GM18951 (cell line): ENCODE measurements around the gene RPS16.

Experiments used
- POLR2A ChIP-seq: IDR thresholded peaks from 4 replicates; pipeline ENCODE4 v1.6.1; 2011; ENCODE audit warnings: mild to moderate bottlenecking; ENCODE audit not compliant: insufficient read length, insufficient read depth; ENCODE audit errors: extremely low read depth
- in situ Hi-C: fragments of 300-500 bp; cut with MboI; formaldehyde crosslinking; loops from one replicate; pipeline ENCODE4 v1.12.0; 2022; ENCODE audit warnings: low sequenced_read_pairs, mixed read lengths, inconsistent platforms; ENCODE audit not compliant: unreplicated experiment

RPS16 gene

DNA sequence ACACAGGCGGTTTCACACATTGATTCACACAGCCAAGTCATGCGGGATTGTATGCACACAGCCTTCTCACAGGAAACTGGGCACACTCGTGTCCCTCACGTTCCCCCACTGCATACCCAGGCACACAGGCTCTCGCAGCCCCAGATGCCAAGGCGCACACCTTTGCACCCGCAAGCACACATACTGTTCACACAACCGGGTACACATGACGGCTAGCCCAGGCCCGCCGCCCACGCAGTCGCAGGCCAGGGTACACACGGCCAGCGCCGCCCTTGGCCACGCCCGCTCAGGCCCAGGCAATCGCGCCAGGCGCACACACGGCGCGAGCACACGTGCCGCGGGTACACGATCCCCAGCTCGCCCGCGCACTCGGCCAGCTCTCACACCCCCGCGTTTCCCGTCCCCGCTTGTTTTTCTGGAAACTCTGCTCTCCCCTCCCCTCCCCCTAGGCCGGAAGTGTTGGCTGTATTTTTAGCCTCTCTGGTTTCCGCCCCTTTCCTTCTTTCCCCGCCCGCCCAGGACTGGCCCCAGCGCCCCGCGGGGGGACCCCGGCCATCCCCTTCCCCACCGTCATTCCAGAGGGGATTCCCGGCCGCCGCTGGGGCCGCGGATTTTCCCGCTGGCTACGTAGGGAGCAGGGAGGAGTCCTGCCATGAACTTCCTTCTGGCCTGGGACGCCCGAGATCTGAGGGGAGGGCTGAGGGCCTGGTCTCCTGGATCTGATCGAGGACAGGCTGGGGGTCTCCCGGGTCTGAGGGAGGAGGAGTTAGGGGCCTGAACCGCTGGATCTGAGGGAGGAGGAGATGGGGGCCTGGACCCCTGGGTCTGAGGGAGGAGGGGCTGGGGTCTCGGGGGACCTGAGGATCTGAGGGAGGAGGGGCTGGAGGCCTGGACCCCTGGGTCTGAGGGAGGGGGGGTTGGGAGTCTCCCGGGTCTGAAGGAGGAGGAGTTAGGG, 33.1 kb downstream of the RPS16 start:
- in situ Hi-C loops = no loop called here

DNA sequence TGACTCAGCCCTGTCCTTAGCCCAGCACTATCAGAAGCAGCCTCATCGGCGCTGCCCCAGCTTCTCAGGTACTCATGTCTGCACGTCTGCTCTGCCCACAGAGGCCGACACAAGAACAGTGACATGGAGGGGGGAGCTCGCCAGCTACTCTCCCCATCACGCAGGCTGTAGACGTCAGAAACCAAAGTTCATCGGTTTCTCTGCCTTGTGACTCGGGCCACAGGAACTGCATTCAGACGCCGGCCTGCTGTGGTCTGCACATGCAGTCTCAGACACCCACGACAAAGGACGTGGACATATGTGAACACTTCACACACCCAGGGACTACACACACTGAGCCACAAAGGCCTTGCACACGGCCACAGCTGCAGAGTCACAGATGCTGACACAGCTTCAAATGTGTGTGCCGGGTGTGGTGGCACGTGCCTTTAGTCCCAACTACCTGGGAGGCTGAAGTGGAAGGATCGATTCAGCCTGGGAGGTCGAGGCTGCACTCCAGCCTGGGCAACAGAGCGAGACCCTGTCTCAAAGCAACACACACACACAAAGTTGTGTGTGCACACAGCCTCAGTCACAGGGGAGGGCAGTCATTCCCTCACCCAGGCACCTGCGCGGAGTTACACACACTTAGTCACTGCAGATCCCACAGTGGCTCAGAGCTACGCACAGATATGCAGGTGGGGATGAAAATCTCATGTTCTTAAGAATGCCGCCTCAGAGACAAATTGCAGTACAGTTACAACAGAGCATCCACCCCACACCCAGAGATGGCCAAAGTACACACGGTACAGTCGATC, 34.0 kb downstream of the RPS16 start:
- in situ Hi-C loops = no loop called here
- peak; percentile 46 for TF ChIP-seq POLR2A

More for the DNA sequence above, 33.1 kb downstream of the RPS16 start:
- peak; percentile 57 for TF ChIP-seq POLR2A

DNA sequence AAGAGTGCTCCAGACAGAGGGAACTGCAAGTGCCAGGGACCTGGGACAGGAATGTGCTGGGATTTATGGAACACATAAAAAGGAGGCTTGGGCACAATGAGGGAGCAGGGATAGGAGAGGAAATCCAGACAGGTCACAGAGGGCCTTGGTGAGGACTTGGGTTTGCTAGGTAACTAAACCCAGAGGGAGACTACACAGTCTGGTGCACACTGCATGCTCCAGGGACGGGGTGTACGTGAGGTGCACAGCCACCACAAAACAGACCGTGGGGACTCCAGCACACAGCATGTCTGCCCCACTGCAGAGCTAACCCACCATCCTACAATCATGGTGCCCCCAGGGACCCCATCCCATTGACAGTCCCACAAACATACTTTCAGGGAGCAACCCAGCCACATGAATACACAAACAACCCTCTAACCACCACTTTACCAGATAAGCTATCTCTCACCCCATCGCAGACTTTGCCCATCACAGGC, 34.6 kb downstream of the RPS16 start:
- in situ Hi-C loops = no loop called here
- no peak for TF ChIP-seq POLR2A

DNA sequence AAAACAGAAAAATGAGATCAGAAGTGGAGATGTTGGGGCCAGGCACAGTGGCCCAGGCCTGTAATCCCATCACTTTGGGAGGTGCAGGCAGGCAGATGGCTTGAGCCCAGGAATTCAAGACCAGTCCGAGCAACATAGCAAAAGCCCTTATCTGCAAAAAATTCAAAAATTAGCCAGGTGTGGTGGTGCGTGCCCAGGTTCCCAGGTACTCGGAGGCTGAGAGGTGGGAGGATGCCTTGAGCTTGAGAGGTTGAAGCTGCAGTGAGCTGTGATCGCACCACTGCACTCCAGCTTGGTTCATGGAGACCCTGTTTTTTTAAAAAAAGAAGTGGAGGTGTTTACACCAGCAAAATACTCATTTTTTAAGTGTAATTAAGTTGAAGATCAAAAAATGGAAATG, 35.7 kb downstream of the RPS16 start:
- in situ Hi-C loops = no loop called here
- TF ChIP-seq POLR2A = peak; percentile 14

DNA sequence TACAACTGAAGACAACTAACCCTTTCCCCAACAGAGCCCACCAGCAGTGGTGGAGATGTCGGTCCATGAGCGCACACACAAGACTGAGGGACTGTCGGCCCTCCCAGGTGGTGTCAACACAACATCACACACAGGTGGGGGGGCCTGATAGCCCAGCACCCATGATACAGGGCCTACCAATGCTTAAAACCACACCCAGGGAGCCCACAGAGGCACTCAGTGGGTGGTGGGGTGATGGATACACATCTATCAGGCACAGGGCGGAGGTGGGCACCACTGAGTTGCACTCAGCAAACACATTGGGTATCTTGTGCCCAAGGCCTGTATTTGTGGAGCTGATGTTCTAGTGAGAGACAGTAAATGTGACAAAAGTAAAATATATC, 36.1 kb downstream of the RPS16 start:
- in situ Hi-C loops = no loop called here
- TF ChIP-seq POLR2A = peak; percentile 20

DNA sequence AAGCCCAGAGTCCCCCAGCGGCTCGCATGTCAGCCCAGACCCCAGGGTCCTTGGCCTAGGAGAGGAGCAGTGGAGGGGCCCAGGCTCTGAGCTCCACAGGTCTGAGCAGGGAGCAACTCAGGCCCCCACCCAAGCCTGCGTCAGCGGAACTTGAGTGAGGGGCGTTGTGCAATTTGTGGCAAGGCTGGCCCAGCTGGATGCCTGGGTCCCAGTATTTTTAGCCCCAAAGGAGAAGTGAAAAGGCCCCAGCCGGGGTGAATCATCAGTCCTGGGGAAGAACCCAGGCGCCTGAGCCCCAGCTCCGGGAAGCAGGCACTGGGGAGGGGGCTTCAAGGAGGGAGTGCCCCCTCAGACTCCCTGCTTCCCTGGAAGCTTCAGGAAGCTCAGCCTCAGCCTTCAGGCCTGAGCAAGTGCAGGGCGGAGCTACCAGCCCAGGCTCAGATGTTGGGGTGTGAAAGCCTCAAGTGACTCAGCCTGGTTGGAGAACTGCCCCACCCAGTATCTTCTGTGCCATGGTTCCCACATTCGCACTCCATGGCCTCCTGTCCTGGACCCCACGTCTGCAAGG, 37.4 kb downstream of the RPS16 start:
- TF ChIP-seq POLR2A = peak; percentile 24
- in situ Hi-C loops = no loop called here

DNA sequence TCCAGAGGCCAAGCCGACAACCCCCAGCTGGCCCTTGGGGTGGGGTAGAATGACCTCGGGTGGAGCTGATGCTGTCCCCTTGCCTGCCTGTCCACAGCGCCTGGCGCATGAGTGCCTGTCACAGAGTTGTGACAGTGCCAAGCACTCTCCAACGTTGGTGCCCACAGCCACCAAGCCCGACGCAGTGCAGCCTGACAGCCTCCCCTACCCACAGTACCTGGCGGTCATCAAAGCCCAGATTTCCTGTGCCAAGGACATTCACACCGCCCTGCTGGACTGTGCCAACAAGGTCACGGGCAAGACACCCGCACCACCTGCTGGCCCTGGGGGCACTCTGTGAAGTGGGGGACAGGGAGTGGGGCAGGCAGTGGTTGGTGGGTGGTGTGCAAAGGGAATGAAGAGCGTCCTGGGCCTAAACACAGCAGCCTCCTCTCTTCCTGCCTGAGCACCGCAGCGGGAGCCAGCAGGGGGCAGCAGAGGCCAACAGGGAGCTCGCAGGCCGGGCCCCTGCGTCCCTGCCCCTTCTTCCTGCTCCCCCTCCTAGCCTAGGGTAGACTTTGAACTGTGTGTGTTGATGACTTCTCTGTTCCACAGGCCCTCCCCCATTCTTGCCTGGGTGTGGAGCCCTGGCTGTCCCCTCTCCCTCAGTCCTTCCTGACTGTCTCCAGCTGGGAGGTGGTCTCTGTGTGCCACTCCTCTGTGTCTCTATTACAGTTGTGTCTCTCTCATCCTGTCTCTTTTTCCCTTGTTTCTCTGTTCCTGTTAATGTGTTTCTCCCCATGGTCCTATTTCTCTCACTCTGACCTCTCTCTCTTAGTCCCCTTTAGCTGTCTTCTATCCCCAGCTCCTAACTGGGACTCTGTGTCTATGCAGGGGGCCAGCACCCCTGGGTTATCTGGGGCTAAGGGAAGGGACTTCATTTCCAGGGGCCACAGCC, 38.1 kb downstream of the RPS16 start:
- TF ChIP-seq POLR2A = no peak
- in situ Hi-C loops = no loop called here

DNA sequence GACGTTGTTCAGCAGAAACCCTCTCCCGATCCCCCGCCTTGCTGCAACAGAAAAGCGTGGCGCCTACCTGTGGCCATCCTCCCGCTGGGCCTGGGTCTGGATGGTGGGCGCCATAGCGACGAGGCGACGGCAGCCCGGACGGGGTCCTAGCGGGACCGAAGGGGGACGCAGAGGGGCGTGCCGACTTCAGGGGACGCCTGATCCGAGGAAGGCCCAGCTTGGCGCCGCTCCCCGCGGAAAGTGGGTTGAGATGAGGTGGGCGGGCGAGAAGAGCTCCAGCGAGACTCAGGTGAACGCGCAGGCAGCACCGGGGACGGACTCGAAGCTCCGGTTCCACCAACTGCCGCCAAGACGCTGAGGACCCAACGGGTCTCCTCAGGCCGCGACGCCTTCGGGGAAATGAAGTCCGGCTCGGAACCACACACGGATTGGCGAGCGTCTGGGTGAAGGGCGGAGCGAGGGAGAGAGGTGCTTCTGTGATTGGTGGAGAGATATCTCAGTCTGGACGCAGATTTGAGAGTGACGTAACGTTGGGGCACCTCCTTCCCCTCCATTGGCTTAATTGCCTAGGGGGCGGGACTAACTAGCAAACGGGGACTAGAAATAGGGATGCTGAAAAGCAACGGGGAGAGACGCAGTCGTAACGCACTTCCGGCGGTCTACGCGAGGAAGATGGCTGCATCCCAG, 44.9 kb downstream of the RPS16 start, which contains the start of the genes MED29 and PAF1:
Gene MED29 (plus strand): TSS at position 628 of the 687 bp plus-strand sequence. CDS start 45 bp downstream, at position 673.
Gene PAF1 (minus strand): TSS at position 356 of the 687 bp plus-strand sequence. CDS start 242 bp downstream, at position 114.
- TF ChIP-seq POLR2A = peak; percentile 98
- in situ Hi-C loops = no loop called here

DNA sequence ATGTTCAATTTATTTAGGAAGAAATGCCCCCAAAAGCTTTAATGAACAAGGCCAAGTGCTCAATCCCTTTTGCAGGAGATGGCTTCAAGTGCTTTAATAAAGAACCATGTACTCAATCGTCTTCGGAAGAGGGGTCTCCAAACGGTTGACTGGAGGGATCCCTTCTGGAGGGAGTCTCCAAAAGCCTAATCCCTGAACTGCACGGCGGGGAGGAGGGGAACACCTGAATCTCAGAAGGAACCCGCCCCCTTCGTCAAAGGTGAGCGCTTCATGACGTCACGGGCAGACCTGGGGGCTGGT, 45.3 kb downstream of the RPS16 start:
- in situ Hi-C loops = no loop called here
- TF ChIP-seq POLR2A = no peak

DNA sequence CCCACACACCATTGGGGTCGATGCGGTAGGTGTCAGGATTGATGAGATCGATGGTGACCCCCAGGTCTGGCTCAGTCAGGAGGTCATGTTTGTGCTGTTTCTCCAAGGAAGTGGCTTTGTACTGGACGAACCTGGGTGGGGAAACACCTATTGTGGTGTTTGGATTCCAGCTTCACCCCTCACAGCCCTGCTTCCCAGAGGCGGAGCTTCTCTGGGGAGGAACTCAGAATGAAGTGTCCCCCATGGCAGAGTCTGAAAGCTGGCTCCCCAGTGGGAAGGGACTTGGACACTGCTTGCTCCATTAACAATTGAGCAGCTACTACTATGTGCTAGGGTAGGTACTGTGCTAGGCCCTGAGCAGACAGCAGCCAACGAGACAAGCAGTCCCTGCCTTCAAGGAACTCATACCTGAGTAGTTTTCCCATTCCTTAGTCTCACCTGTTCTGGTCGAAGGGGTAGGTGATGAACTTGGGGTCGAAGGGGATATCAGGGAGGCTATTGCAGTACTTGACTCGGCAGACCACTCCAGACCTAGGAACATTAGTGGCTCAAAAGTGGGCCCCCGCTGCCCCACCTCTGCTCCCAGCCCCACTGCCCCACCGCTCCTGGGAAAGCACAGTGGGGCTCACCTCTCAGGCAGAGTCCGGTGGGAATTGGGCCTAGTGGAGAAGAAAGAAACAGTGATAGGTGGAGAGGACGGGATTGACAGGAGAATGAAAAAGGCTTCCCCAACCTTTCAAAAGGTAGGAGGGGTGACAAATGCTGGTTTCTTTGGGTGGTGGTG, 45.9 kb downstream of the RPS16 start:
- no peak for TF ChIP-seq POLR2A
- in situ Hi-C loops = no loop called here

DNA sequence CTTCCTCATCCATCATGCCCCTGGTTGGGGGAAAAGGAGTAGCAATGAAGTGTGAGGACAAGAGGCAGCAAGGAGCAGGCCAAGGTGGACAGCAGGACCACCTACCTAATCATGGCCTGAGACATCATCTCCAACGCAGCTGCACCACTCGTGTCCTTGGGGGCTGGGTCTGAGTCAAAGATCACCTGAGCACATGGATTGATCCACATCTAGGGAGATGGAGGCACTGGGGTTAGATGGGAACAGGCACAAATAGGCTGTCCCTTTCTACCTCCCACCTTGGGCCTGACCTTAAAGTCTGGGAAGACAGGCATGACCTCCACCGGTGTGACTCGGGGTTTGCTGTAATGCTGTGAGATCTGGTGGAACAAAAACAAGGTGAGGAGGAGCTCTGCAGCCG, 47.1 kb downstream of the RPS16 start:
- in situ Hi-C loops = no loop called here
- TF ChIP-seq POLR2A = no peak
